Naive thymus-derived CD8-positive, alpha-beta T cell (primary cell): Measurements from ENCODE around the gene ARID3A. TPM values are rescaled to one million over a fixed set of nuclear protein-coding genes. Genes with fewer than 3 reads are reported as not detected.
"Not testable (repeated sequence)": the region's sequence is repeated elsewhere in the genome, so short reads cannot be mapped to it uniquely, and the experiment has no call there.

Experiments
- ATAC-seq, 2 donors: fragments of 150-1000 bp; cut with Tn5 transposase in 1 of 2; sonication (Bioruptor Pico), chemical (Tn5 transposase) in 1 of 2; 1 replicate in 1 of 2; 2 replicates in 1 of 2; pipeline ENCODE4 v1.10.0; 2021; ENCODE audit warnings: mild to moderate bottlenecking in 2 of 2, moderate library complexity in 2 of 2
- POLR2A ChIA-PET: fragments of 350-600 bp; sonication (Branson Sonifier 250); formaldehyde crosslinking; loops from one replicate; lab custom pipeline; 2021; ENCODE audit warnings: antibody characterized with exemption; lab: Charles Lee
- DNase-seq, 10 donors: peaks; one replicate each; pipeline versions ENCODE4 v3.0.0 to v3.0.0-alpha.2; 2020 to 2022
- H3K27ac Mint-ChIP-seq, 10 donors: one replicate each; pipeline ENCODE4 v1.8.0; 2020 to 2022; ENCODE audit warnings: mild to moderate bottlenecking in 10 of 10, mixed read lengths in 10 of 10, moderate library complexity in 4 of 10, inconsistent platforms in 1 of 10
- H3K27me3 Mint-ChIP-seq, 5 donors: one replicate each; pipeline ENCODE4 v1.8.0; 2021 to 2022; ENCODE audit warnings: mixed read lengths in 5 of 5
- H3K36me3 Mint-ChIP-seq, 3 donors: one replicate each; pipeline ENCODE4 v1.8.0; 2020 to 2022; ENCODE audit warnings: mixed read lengths in 3 of 3, mild to moderate bottlenecking in 2 of 3, inconsistent platforms in 1 of 3
- H3K4me1 Mint-ChIP-seq, 4 donors: one replicate each; pipeline ENCODE4 v1.8.0; 2021 to 2022; ENCODE audit warnings: mixed read lengths in 4 of 4
- H3K4me3 Mint-ChIP-seq, 10 donors: one replicate each; pipeline ENCODE4 v1.8.0; 2020 to 2022; ENCODE audit warnings: mild to moderate bottlenecking in 10 of 10, mixed read lengths in 10 of 10, moderate library complexity in 6 of 10, inconsistent platforms in 1 of 10
- H3K9me3 Mint-ChIP-seq, 9 donors: one replicate each; pipeline ENCODE4 v1.8.0; 2020 to 2022; ENCODE audit warnings: mixed read lengths in 9 of 9, mild to moderate bottlenecking in 3 of 9, inconsistent platforms in 1 of 9, moderate library complexity in 1 of 9
- polyA plus RNA-seq, 3 donors: library from polyadenylated mRNA; unstranded; fragments of 300-500 nt; fragmentation: Illumina TruSeq; gene quantifications; one replicate each; pipeline ENCODE4 v1.2.3, GENCODE V29; 2021
- total RNA-seq, 8 experiments: library from RNA in 2 of 8; stranded (reverse) in 2 of 8; gene quantifications; one replicate each; pipeline ENCODE4 v1.2.3 and lab custom pipeline; 2021 to 2026

Gene ARID3A
- total and polyA plus RNA-seq, 5 experiments from 2014 or later: 0.09 to 5.0 (median 0.58) TPM

GRCh38 chr19:884420-885211 is 41.2 kb upstream of the ARID3A start:
- H3K27ac Mint-ChIP-seq: no peak overlapping the region
- no peaks in the 10 kb centered on the region for H3K27me3 Mint-ChIP-seq

GRCh38 chr19:885536-886224 is 40.2 kb upstream of the ARID3A start:
- Mint-ChIP-seq H3K9me3 (no peaks in the 10 kb centered on the region), H3K27ac (no peak overlapping the region), H3K4me1 (peaks cover 0 to 25% (median 5%) of the 10 kb centered on the region in 4 donors), H3K4me3 (no peak overlapping the region), H3K27me3 (no peaks in the 10 kb centered on the region), H3K36me3 (peaks cover 0 to 34% (median 2%) of the 10 kb centered on the region in 3 donors)
- DNase-seq (no peak), ATAC-seq (no peak)
- POLR2A ChIA-PET: no interaction called here

More at GRCh38 chr19:884420-885211, 41.2 kb upstream of the ARID3A start:
- no peak for ATAC-seq
- DNase-seq: no peak
- POLR2A ChIA-PET: no interaction called here
- no peak overlapping the region for H3K4me3 Mint-ChIP-seq
- peaks cover 0 to 20% (median 2%) of the 10 kb centered on the region in 4 donors for H3K4me1 Mint-ChIP-seq
- no peaks in the 10 kb centered on the region for H3K9me3 Mint-ChIP-seq
- H3K36me3 Mint-ChIP-seq: peaks cover 0 to 37% (median 2%) of the 10 kb centered on the region in 3 donors

GRCh38 chr19:887072-887471 is 38.8 kb upstream of the ARID3A start:
- Mint-ChIP-seq H3K27me3 (no peaks in the 10 kb centered on the region), H3K9me3 (no peaks in the 10 kb centered on the region), H3K4me3 (peak overlapping the region in 2 of 10 donors; percentile 14 to 45), H3K27ac (peak overlapping the region in 3 of 10 donors; percentile 81 to 96 (median 89)), H3K4me1 (peaks cover 4 to 31% (median 14%) of the 10 kb centered on the region in 4 donors), H3K36me3 (peaks cover 0 to 28% (median 2%) of the 10 kb centered on the region in 3 donors)
- POLR2A ChIA-PET: interaction anchor here (1.1 to 14.3 kb wide), 4 partner anchors 10 to 30 kb away, joined by 3 to 376 read pairs (median 4); partner anchors contain the start of gene KISS1R
- DNase-seq: no peak
- ATAC-seq: no peak

GRCh38 chr19:887599-887998 is 38.2 kb upstream of the ARID3A start:
- POLR2A ChIA-PET: interaction anchor here (0.6 to 14.3 kb wide), 6 partner anchors 9 to 1197 kb away, joined by 3 to 376 read pairs (median 4); partner anchors contain the start of gene KISS1R
- Mint-ChIP-seq H3K4me3 (peak overlapping the region in 2 of 10 donors; percentile 1 to 74), H3K4me1 (peaks cover 2 to 32% (median 17%) of the 10 kb centered on the region in 4 donors), H3K36me3 (peaks cover 0 to 26% (median 2%) of the 10 kb centered on the region in 3 donors), H3K27ac (peak overlapping the region in 3 of 10 donors; percentile 81 to 96 (median 89)), H3K9me3 (no peaks in the 10 kb centered on the region), H3K27me3 (no peaks in the 10 kb centered on the region)
- DNase-seq (no peak), ATAC-seq (no peak)

GRCh38 chr19:888581-889385 is 37.1 kb upstream of the ARID3A start:
- no peaks in the 10 kb centered on the region for H3K9me3 Mint-ChIP-seq
- peaks cover 0 to 22% (median 3%) of the 10 kb centered on the region in 3 donors for H3K36me3 Mint-ChIP-seq
- H3K27ac Mint-ChIP-seq: peak overlapping the region in 7 of 10 donors; percentile 18 to 96 (median 84)
- peak in 3 of 10 donors; percentile 42 to 75 (median 58) for DNase-seq
- POLR2A ChIA-PET: interaction anchor here (0.6 to 14.3 kb wide), 10 partner anchors 10 to 187 kb away, joined by 3 to 376 read pairs (median 4); partner anchors contain the start of gene KISS1R
- peak in 1 of 2 donors; percentile 48 for ATAC-seq
- H3K4me3 Mint-ChIP-seq: peak overlapping the region in 6 of 10 donors; percentile 20 to 74 (median 53)
- H3K27me3 Mint-ChIP-seq: peaks cover 0 to 3% (median 0%) of the 10 kb centered on the region in 5 donors
- H3K4me1 Mint-ChIP-seq: peaks cover 6 to 39% (median 26%) of the 10 kb centered on the region in 4 donors

- POLR2A ChIA-PET: interaction anchor here (0.8 to 14.3 kb wide), 5 partner anchors 16 to 29 kb away, joined by 4 to 376 read pairs (median 5); partner anchors contain the start of gene KISS1R
- Mint-ChIP-seq H3K36me3 (peaks cover 0 to 22% (median 3%) of the 10 kb centered on the region in 3 donors), H3K9me3 (no peaks in the 10 kb centered on the region), H3K4me1 (peaks cover 6 to 42% (median 30%) of the 10 kb centered on the region in 4 donors), H3K4me3 (peak overlapping the region in 6 of 10 donors; percentile 6 to 73 (median 25)), H3K27me3 (peaks cover 0 to 3% (median 0%) of the 10 kb centered on the region in 5 donors), H3K27ac (peak overlapping the region in 6 of 10 donors; percentile 17 to 89 (median 69))
- ATAC-seq: no peak
- no peak for DNase-seq
These were observed 36.1 kb upstream of the ARID3A start for GRCh38 chr19:889662-890295.

GRCh38 chr19:890831-891230 is 35.0 kb upstream of the ARID3A start:
- POLR2A ChIA-PET: interaction anchor here (0.9 to 14.3 kb wide), 4 partner anchors 15 to 27 kb away, joined by 3 to 376 read pairs (median 4); partner anchors contain the start of gene KISS1R
- Mint-ChIP-seq H3K27ac (peak overlapping the region in 7 of 10 donors; percentile 15 to 79 (median 48)), H3K36me3 (peaks cover 0 to 19% (median 2%) of the 10 kb centered on the region in 3 donors), H3K4me3 (peak overlapping the region; percentile 33 to 84 (median 70)), H3K27me3 (peaks cover 0 to 3% (median 0%) of the 10 kb centered on the region in 5 donors), H3K4me1 (peaks cover 6 to 45% (median 32%) of the 10 kb centered on the region in 4 donors), H3K9me3 (no peaks in the 10 kb centered on the region)
- DNase-seq: no peak
- no peak for ATAC-seq

- not testable (repeated sequence) for ATAC-seq, H3K9me3 Mint-ChIP-seq, DNase-seq, H3K27me3 Mint-ChIP-seq
- POLR2A ChIA-PET: interaction anchor here (0.9 to 14.3 kb wide), 11 partner anchors 9 to 378 kb away, joined by 3 to 376 read pairs (median 12); partner anchors contain the start of genes CIRBP, KISS1R and WDR18
- Mint-ChIP-seq H3K4me3 (peak overlapping the region; percentile 44 to 91 (median 80)), H3K27ac (peak overlapping the region; percentile 37 to 99 (median 76)), H3K36me3 (peaks cover 0 to 22% (median 2%) of the 10 kb centered on the region in 3 donors), H3K4me1 (peaks cover 6 to 45% (median 32%) of the 10 kb centered on the region in 4 donors)
These were observed 34.2 kb upstream of the ARID3A start for GRCh38 chr19:891421-892200.

GRCh38 chr19:892243-892893 is 33.5 kb upstream of the ARID3A start:
- POLR2A ChIA-PET: interaction anchor here (0.6 to 14.3 kb wide), 20 partner anchors 10 to 377 kb away, joined by 3 to 376 read pairs (median 7); partner anchors contain the start of genes ARHGAP45, CIRBP, KISS1R and R3HDM4
- Mint-ChIP-seq H3K4me1 (peaks cover 6 to 41% (median 32%) of the 10 kb centered on the region in 4 donors), H3K27ac (peak overlapping the region; percentile 59 to 99 (median 80)), H3K9me3 (no peaks in the 10 kb centered on the region), H3K27me3 (peaks cover 0 to 3% (median 0%) of the 10 kb centered on the region in 5 donors), H3K4me3 (peak overlapping the region; percentile 73 to 91 (median 80)), H3K36me3 (peaks cover 0 to 25% (median 6%) of the 10 kb centered on the region in 3 donors)
- DNase-seq (peak in 1 of 10 donors; percentile 53), ATAC-seq (peak in 1 of 2 donors; percentile 22)
